ENCODE data around the gene DSCAML1. TPM values are rescaled to one million over a fixed set of nuclear protein-coding genes. Genes with fewer than 3 reads are reported as not detected.

DSCAML1 gene
- total and polyA plus RNA-seq, 4 experiments from 2014 or later: 1.00 to 1.0 TPM; not detected in 2

GRCh38 chr11:117551761-117552343 is 245.2 kb downstream of the DSCAML1 start:
- Histone ChIP-seq H3K4me1 (ENCODE audit: insufficient read depth, low read length) (no peaks in the 10 kb centered on the region), H3K27ac (ENCODE audit: low read depth, low read length) (no peak overlapping the region), H3K27me3 (ENCODE audit: insufficient read depth, low read length) (no peaks in the 10 kb centered on the region), H3K36me3 (ENCODE audit: insufficient read depth, low read length) (no peaks in the 10 kb centered on the region), H3K4me3 (ENCODE audit: low read length in 2 of 2) (no peak overlapping the region), H3K9me3 (ENCODE audit: control insufficient read depth in 1 of 2, low read length in 2 of 2) (no peaks in the 10 kb centered on the region)
- Mint-ChIP-seq H3K27ac (no peak overlapping the region), H3K36me3 (no peaks in the 10 kb centered on the region), H3K4me1 (no peaks in the 10 kb centered on the region), H3K27me3 (peaks cover 2 to 22% of the 10 kb centered on the region in 2 donors), H3K4me3 (no peak overlapping the region), H3K9me3 (no peaks in the 10 kb centered on the region)
- POLR2A ChIA-PET (ENCODE audit: partially characterized antibody): no interaction called here
- DNase-seq: no peak
- CTCF ChIA-PET (ENCODE audit: partially characterized antibody): no interaction called here
- intact Hi-C loops (cut with micrococcal nuclease): no loop called here

GRCh38 chr11:117550466-117550865 is 246.6 kb downstream of the DSCAML1 start:
- Histone ChIP-seq H3K4me1 (ENCODE audit: insufficient read depth, low read length) (no peaks in the 10 kb centered on the region), H3K27ac (ENCODE audit: low read depth, low read length) (no peak overlapping the region), H3K27me3 (ENCODE audit: insufficient read depth, low read length) (no peaks in the 10 kb centered on the region), H3K36me3 (ENCODE audit: insufficient read depth, low read length) (no peaks in the 10 kb centered on the region), H3K4me3 (ENCODE audit: low read length in 2 of 2) (no peak overlapping the region), H3K9me3 (ENCODE audit: control insufficient read depth in 1 of 2, low read length in 2 of 2) (no peaks in the 10 kb centered on the region)
- no peaks in the 10 kb centered on the region for H3K4me1 Mint-ChIP-seq
- CTCF ChIA-PET (ENCODE audit: partially characterized antibody): interaction anchor here (0.5 kb wide), 1 partner anchor 15 kb away, joined by 3 read pairs; no protein-coding TSS in a partner anchor
- POLR2A ChIA-PET (ENCODE audit: partially characterized antibody): no interaction called here
- no peak overlapping the region for H3K4me3 Mint-ChIP-seq
- no peak overlapping the region for H3K27ac Mint-ChIP-seq
- H3K36me3 Mint-ChIP-seq: no peaks in the 10 kb centered on the region
- intact Hi-C loops (cut with micrococcal nuclease): no loop called here
- DNase-seq: no peak
- no peaks in the 10 kb centered on the region for H3K9me3 Mint-ChIP-seq
- peaks cover 2 to 22% of the 10 kb centered on the region in 2 donors for H3K27me3 Mint-ChIP-seq

DNA sequence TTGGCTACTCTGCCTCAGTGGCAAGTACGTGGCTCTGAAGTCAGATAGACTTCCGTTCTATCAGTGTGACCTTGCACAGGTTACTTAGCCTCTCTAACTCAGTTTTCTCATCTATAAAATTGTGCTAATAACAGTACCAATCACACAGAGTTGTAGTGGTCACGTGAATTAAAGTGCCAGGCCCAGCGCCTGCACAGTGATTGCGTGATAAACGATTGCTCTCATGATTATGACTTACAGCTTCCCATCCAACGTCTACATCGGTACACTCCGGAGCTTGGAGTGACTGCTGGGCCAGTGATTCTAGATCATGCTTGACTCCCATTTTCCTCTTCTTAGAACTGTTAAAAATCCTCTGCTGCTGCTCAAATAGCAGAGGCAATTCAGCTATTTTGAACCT is 247.6 kb downstream of the DSCAML1 start:
- Histone ChIP-seq H3K27ac (ENCODE audit: low read depth, low read length) (no peak overlapping the region), H3K4me1 (ENCODE audit: insufficient read depth, low read length) (no peaks in the 10 kb centered on the region), H3K27me3 (ENCODE audit: insufficient read depth, low read length) (no peaks in the 10 kb centered on the region), H3K9me3 (ENCODE audit: control insufficient read depth in 1 of 2, low read length in 2 of 2) (no peaks in the 10 kb centered on the region), H3K36me3 (ENCODE audit: insufficient read depth, low read length) (no peaks in the 10 kb centered on the region), H3K4me3 (ENCODE audit: low read length in 2 of 2) (no peak overlapping the region)
- H3K9me3 Mint-ChIP-seq: no peaks in the 10 kb centered on the region
- POLR2A ChIA-PET (ENCODE audit: partially characterized antibody): no interaction called here
- H3K27ac Mint-ChIP-seq: no peak overlapping the region
- no peak for DNase-seq
- no peaks in the 10 kb centered on the region for H3K36me3 Mint-ChIP-seq
- H3K4me1 Mint-ChIP-seq: no peaks in the 10 kb centered on the region
- intact Hi-C loops (cut with micrococcal nuclease): no loop called here
- H3K27me3 Mint-ChIP-seq: peaks cover 2 to 17% of the 10 kb centered on the region in 2 donors
- no peak overlapping the region for H3K4me3 Mint-ChIP-seq
- CTCF ChIA-PET (ENCODE audit: partially characterized antibody): no interaction called here

DNA sequence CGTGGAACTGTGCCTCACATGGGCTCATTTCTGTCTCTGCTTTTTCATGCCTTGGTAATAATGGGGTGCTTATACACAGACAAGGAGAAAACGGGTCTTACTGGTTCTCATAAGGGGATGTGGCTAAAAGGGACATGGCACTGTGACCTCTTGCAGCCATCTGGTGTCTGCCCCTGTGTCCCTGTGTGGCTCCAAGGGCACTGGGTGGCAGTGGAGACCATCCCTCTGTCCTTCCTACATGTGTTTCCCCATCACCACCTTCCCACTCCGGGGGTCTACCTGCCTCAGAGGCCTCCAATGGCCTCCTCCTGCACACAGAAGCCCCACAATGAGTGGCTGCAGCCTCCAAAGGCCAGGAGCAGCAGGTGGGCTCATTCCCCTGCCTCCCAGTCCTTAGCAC is 248.1 kb downstream of the DSCAML1 start:
- no peak overlapping the region for H3K27ac Mint-ChIP-seq
- no peaks in the 10 kb centered on the region for H3K4me1 ChIP-seq (ENCODE audit: insufficient read depth, low read length)
- intact Hi-C loops (cut with micrococcal nuclease): no loop called here
- ChIA-PET CTCF (ENCODE audit: partially characterized antibody) (no interaction called here), POLR2A (ENCODE audit: partially characterized antibody) (no interaction called here)
- H3K9me3 ChIP-seq (ENCODE audit: control insufficient read depth in 1 of 2, low read length in 2 of 2): no peaks in the 10 kb centered on the region
- no peak overlapping the region for H3K4me3 ChIP-seq (ENCODE audit: low read length in 2 of 2)
- H3K9me3 Mint-ChIP-seq: no peaks in the 10 kb centered on the region
- no peak overlapping the region for H3K27ac ChIP-seq (ENCODE audit: low read depth, low read length)
- H3K27me3 Mint-ChIP-seq: peaks cover 2 to 17% of the 10 kb centered on the region in 2 donors
- no peaks in the 10 kb centered on the region for H3K36me3 Mint-ChIP-seq
- H3K27me3 ChIP-seq (ENCODE audit: insufficient read depth, low read length): no peaks in the 10 kb centered on the region
- H3K4me1 Mint-ChIP-seq: no peaks in the 10 kb centered on the region
- no peaks in the 10 kb centered on the region for H3K36me3 ChIP-seq (ENCODE audit: insufficient read depth, low read length)
- no peak for DNase-seq
- peak overlapping the region in 1 of 8 donors; percentile 64 for H3K4me3 Mint-ChIP-seq

DNA sequence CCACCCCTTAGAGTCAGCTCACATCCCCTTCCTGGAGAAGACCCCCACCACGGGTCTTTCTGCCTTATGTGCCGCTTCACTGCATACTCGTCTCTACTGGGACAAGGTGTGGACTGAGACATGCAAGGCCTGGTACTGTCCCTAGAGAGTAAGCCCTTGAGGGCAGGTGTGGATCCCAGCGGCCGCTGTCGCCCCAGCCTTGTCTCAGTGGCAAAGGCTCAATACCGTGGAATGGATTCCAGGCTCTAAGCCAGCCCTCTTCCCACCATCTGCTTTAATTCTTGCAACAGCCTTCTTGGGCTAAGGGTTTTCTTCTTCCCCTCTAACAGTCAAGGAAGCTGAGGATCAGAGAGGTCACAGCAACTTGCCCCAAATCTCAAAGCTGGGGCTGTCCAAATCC is 249.1 kb downstream of the DSCAML1 start:
- H3K4me3 Mint-ChIP-seq: no peak overlapping the region
- H3K9me3 ChIP-seq (ENCODE audit: control insufficient read depth in 1 of 2, low read length in 2 of 2): no peaks in the 10 kb centered on the region
- no peak for DNase-seq
- H3K36me3 Mint-ChIP-seq: no peaks in the 10 kb centered on the region
- peaks cover 2 to 21% of the 10 kb centered on the region in 2 donors for H3K27me3 Mint-ChIP-seq
- H3K27ac ChIP-seq (ENCODE audit: low read depth, low read length): no peak overlapping the region
- no peaks in the 10 kb centered on the region for H3K9me3 Mint-ChIP-seq
- no peak overlapping the region for H3K4me3 ChIP-seq (ENCODE audit: low read length in 2 of 2)
- H3K36me3 ChIP-seq (ENCODE audit: insufficient read depth, low read length): no peaks in the 10 kb centered on the region
- no peaks in the 10 kb centered on the region for H3K27me3 ChIP-seq (ENCODE audit: insufficient read depth, low read length)
- no peaks in the 10 kb centered on the region for H3K4me1 ChIP-seq (ENCODE audit: insufficient read depth, low read length)
- H3K27ac Mint-ChIP-seq: no peak overlapping the region
- POLR2A ChIA-PET (ENCODE audit: partially characterized antibody): no interaction called here
- CTCF ChIA-PET (ENCODE audit: partially characterized antibody): no interaction called here
- intact Hi-C loops (cut with micrococcal nuclease): no loop called here
- no peaks in the 10 kb centered on the region for H3K4me1 Mint-ChIP-seq

DNA sequence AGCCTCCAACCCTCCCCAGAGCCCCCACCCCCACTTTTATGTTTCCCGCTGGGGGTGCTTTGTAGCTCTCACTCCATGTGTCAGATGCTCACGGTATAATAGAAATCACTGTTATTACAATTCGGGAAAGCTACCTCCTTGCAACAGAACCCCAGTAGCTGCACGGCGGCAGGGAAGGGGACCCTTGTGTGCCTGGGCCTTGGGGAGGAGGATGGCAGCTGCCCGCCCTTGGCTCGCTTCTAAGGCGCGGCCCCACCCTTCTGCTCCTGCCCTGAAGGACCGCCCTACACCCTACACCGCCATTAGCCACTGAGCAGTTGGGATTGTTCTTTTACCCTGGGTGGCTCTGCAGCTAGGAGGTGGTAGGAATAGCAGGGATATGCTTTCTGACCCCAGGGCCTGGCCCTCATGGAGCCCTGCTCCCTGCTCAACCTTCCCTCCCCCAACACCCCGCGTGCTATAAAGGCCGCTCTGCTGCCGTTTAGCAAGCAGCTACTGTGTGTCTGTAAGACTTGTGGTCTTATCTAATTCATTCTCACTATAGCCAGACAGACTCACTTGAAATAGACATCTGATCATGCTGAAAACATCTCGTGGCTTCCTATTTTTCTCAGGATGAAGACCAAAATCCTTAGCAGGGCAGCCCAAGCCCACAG is 249.7 kb downstream of the DSCAML1 start:
- POLR2A ChIA-PET (ENCODE audit: partially characterized antibody): no interaction called here

DNA sequence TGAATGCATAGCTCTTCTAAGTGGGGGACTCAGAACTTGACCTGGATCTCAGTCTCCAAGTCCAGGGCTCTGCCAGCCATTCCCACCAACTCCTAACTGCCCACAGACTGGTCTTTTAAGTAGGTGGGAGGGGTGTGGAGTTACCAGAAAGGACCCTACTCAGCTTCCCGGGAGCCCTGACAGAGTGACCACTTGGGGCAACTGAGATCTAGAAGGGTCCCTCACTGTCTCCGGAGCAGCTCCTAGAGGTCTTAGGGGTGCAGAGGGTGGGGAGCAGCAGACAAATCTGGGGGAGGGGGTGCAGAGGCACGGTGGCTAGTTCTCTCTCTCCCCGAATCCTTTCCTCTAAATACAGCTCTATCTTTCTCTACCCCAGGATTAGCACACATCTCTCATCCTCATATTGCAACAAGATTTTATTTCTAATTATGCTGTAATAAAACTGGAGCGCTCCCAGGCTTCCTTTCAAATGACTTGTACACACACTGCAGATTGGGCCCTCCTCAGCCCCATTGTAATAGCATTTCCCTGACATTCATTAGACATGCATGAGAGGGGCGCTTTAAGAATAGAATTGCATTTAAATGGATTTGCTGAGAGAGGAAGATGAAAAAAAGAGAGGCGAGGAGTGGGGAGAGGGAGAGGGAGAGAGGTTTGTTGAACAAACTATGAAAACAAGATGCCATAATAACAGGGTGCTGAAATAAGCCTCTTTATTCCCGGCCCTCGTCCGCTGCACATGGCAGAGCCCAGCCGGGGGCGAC is 250.4 kb downstream of the DSCAML1 start:
- no peaks in the 10 kb centered on the region for H3K27me3 ChIP-seq (ENCODE audit: insufficient read depth, low read length)
- ChIA-PET CTCF (ENCODE audit: partially characterized antibody) (interaction anchor here (1.5 kb wide), 1 partner anchor 120 kb away, joined by 3 read pairs; no protein-coding TSS in a partner anchor), POLR2A (ENCODE audit: partially characterized antibody) (no interaction called here)
- Mint-ChIP-seq H3K9me3 (no peaks in the 10 kb centered on the region), H3K27ac (no peak overlapping the region), H3K4me3 (no peak overlapping the region), H3K4me1 (no peaks in the 10 kb centered on the region), H3K27me3 (peaks cover 4 to 21% of the 10 kb centered on the region in 2 donors), H3K36me3 (no peaks in the 10 kb centered on the region)
- no peak overlapping the region for H3K4me3 ChIP-seq (ENCODE audit: low read length in 2 of 2)
- H3K27ac ChIP-seq (ENCODE audit: low read depth, low read length): no peak overlapping the region
- DNase-seq: no peak
- H3K36me3 ChIP-seq (ENCODE audit: insufficient read depth, low read length): no peaks in the 10 kb centered on the region
- H3K9me3 ChIP-seq (ENCODE audit: control insufficient read depth in 1 of 2, low read length in 2 of 2): no peaks in the 10 kb centered on the region
- H3K4me1 ChIP-seq (ENCODE audit: insufficient read depth, low read length): no peaks in the 10 kb centered on the region
- intact Hi-C loops (cut with micrococcal nuclease): no loop called here

More for the DNA sequence above, 249.7 kb downstream of the DSCAML1 start:
- Mint-ChIP-seq H3K27me3 (peaks cover 4 to 21% of the 10 kb centered on the region in 2 donors), H3K4me1 (no peaks in the 10 kb centered on the region), H3K4me3 (no peak overlapping the region), H3K27ac (no peak overlapping the region), H3K9me3 (no peaks in the 10 kb centered on the region), H3K36me3 (no peaks in the 10 kb centered on the region)
- no peaks in the 10 kb centered on the region for H3K9me3 ChIP-seq (ENCODE audit: control insufficient read depth in 1 of 2, low read length in 2 of 2)
- no peaks in the 10 kb centered on the region for H3K27me3 ChIP-seq (ENCODE audit: insufficient read depth, low read length)
- H3K36me3 ChIP-seq (ENCODE audit: insufficient read depth, low read length): no peaks in the 10 kb centered on the region
- DNase-seq: no peak
- H3K4me3 ChIP-seq (ENCODE audit: low read length in 2 of 2): no peak overlapping the region
- CTCF ChIA-PET (ENCODE audit: partially characterized antibody): interaction anchor here (1.5 kb wide), 1 partner anchor 121 kb away, joined by 3 read pairs; no protein-coding TSS in a partner anchor
- H3K27ac ChIP-seq (ENCODE audit: low read depth, low read length): no peak overlapping the region
- intact Hi-C loops (cut with micrococcal nuclease): no loop called here
- no peaks in the 10 kb centered on the region for H3K4me1 ChIP-seq (ENCODE audit: insufficient read depth, low read length)
